HepG2 (cell line): ENCODE data around the gene FAT1. TPM values are rescaled to one million over a fixed set of nuclear protein-coding genes. Genes with fewer than 3 reads are reported as not detected.

Experiments used
- DMTF1 ChIP-seq: sonication (generic); formaldehyde crosslinking; IDR thresholded peaks from 2 replicates; pipeline ENCODE4 v1.4.0; 2020; ENCODE audit warnings: mild to moderate bottlenecking, missing genetic modification reagents
- GZF1 ChIP-seq: sonication (generic); formaldehyde crosslinking; IDR thresholded peaks from 2 replicates; pipeline ENCODE4 v1.5.1; 2020; ENCODE audit warnings: mild to moderate bottlenecking, missing genetic modification reagents
- HIC2 ChIP-seq: sonication (generic); formaldehyde crosslinking; IDR thresholded peaks from 2 replicates; pipeline ENCODE4 v1.9.0; 2022; ENCODE audit warnings: low read depth, missing genetic modification reagents
- IRF9 ChIP-seq: sonication (generic); formaldehyde crosslinking; IDR thresholded peaks from 2 replicates; pipeline ENCODE4 v1.8.0; 2022; ENCODE audit warnings: missing genetic modification reagents, mild to moderate bottlenecking, borderline replicate concordance
- KAT7 ChIP-seq: IDR thresholded peaks from 2 replicates; pipeline ENCODE4 v1.6.1; 2018; ENCODE audit warnings: borderline replicate concordance, missing compliant biosample characterization
- KDM3A ChIP-seq: IDR thresholded peaks from 2 replicates; pipeline ENCODE4 v1.6.1; 2018; ENCODE audit warnings: low read depth, missing compliant biosample characterization
- KLF6 ChIP-seq: IDR thresholded peaks from 2 replicates; pipeline ENCODE4 v1.8.0; 2016; ENCODE audit warnings: missing biosample characterization, missing genetic modification reagents
- LBX2 ChIP-seq: sonication (generic); formaldehyde crosslinking; IDR thresholded peaks from 2 replicates; pipeline ENCODE4 v1.5.0; 2020; ENCODE audit warnings: missing genetic modification reagents, mild to moderate bottlenecking, borderline replicate concordance
- SUZ12 ChIP-seq: fragments of 150-350 bp; IDR thresholded peaks from 2 replicates; pipeline ENCODE4 v1.6.1; 2014; ENCODE audit warnings: low read depth, low read length
- TIGD3 ChIP-seq: sonication (generic); formaldehyde crosslinking; IDR thresholded peaks from 2 replicates; pipeline ENCODE4 v1.5.1; 2020; ENCODE audit warnings: mild to moderate bottlenecking, missing genetic modification reagents, borderline replicate concordance
- ZBTB37 ChIP-seq: sonication (generic); formaldehyde crosslinking; IDR thresholded peaks from 2 replicates; pipeline ENCODE4 v1.4.0; 2020; ENCODE audit warnings: mild to moderate bottlenecking, missing genetic modification reagents
- ZBTB38 ChIP-seq: sonication (generic); formaldehyde crosslinking; IDR thresholded peaks from 2 replicates; pipeline ENCODE4 v1.5.1; 2020; ENCODE audit warnings: mild to moderate bottlenecking, missing genetic modification reagents
- ZBTB49 ChIP-seq: sonication (generic); formaldehyde crosslinking; IDR thresholded peaks from 2 replicates; pipeline ENCODE4 v1.4.0; 2020; ENCODE audit warnings: missing genetic modification reagents, borderline replicate concordance
- ZNF558 ChIP-seq: sonication (generic); formaldehyde crosslinking; IDR thresholded peaks from 2 replicates; pipeline ENCODE4 v1.9.0; 2022; ENCODE audit warnings: mild to moderate bottlenecking, missing genetic modification reagents, borderline replicate concordance
- polyA plus RNA-seq, 8 experiments: library from polyadenylated mRNA; depleted of rRNA in 3 of 8; stranded (reverse) in 7 of 8; unstranded in 1 of 8; fragments of >200 nt; fragmentation: Illumina TruSeq in 4 of 8; extraction: Trizol in 4 of 8; gene quantifications; 2 replicates each; pipeline versions ENCODE4 v1.2.1 to v1.2.3, GENCODE V29; 2011 to 2016; ENCODE audit warnings: low read depth in 4 of 8, missing spikeins in 1 of 8, mixed read lengths in 1 of 8; ENCODE audit not compliant: insufficient read depth in 1 of 8
- total RNA-seq, 5 experiments: library from RNA; depleted of rRNA; stranded (reverse); fragments of >200 nt; fragmentation: Illumina TruSeq; extraction: Trizol; gene quantifications; 2 replicates each; pipeline ENCODE4 v1.2.3, GENCODE V29; 2016; ENCODE audit warnings: low read depth in 1 of 5

The FAT1 gene
- total and polyA plus RNA-seq, 2 of the 13 experiments (the other 11 are each of a cell fraction or from before 2014, with no cell fraction given) = 185 to 216 TPM

- no peak for TF ChIP-seq ZBTB49 (CRISPR knock-in tag)
- TF ChIP-seq KAT7 (CRISPR knock-in tag) = peak; percentile 84
- TF ChIP-seq GZF1 (CRISPR knock-in tag) = 0 out of 2 replicates have a peak, but pooled peaks have one; percentile 47
- no peak for TF ChIP-seq DMTF1 (CRISPR knock-in tag)
- TF ChIP-seq ZNF558 (CRISPR knock-in tag) = no peak; the same call in 1 of the 2 replicates
- TF ChIP-seq ZBTB37 (CRISPR knock-in tag) = no peak
- TF ChIP-seq SUZ12 = no peak
- peak; percentile 65 for TF ChIP-seq KLF6 (CRISPR knock-in tag)
- no peak; the same call in 1 of the 2 replicates for TF ChIP-seq HIC2 (CRISPR knock-in tag)
- peak; percentile 90 for TF ChIP-seq KDM3A (CRISPR knock-in tag)
- TF ChIP-seq IRF9 (CRISPR knock-in tag) = no peak
- TF ChIP-seq TIGD3 = no peak
- TF ChIP-seq LBX2 = 0 out of 2 replicates have a peak, but pooled peaks have one; percentile 71
- TF ChIP-seq ZBTB38 (CRISPR knock-in tag) = peak; percentile 81
These were observed 2.9 kb upstream of the FAT1 start (continued) for GRCh38 chr4:186726426-186727168.
